ENCODE measurements around the gene LEF1.

- TF ChIP-seq CTCF (IDR thresholded peaks at IDR 0.05): no peak
- TF ChIP-seq POLR2AphosphoS5 (IDR thresholded peaks at IDR 0.05): no peak
Measured at GRCh38 chr4:108215055-108215454, 46.3 kb upstream of the LEF1 start.
